GM21360 (cell line): ENCODE results near the gene STX18.
"Not testable (repeated sequence)": the region's sequence is repeated elsewhere in the genome, so short reads cannot be mapped to it uniquely, and the experiment has no call there.

ENCODE experiments used
- ATAC-seq: cut with Tn5 transposase; IDR thresholded peaks from one replicate; pipeline ENCODE4 v1.9.1; 2021; ENCODE audit warnings: mild to moderate bottlenecking, moderate library complexity; ENCODE audit not compliant: unreplicated experiment

The STX18 gene

DNA sequence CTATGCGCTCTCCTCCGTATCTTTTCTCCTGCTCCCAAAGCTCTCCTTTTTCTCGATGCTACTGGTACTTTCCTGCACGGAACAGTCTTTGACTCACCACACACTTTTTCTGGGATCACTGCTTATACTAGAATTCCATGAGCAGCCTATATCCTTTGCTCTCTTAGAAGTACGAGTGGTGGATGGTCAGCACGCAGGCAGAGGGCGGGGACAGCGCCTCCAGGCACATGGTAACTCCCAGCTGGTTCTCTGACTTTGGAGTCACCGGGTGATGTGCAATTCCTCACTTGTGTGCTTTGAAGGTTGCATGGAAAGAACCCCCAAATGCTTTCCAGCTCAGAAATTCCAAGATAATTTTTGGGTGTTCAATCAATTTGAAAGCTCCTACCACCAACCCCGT is 56.0 kb downstream of the STX18 start:
- ATAC-seq, result no peak

DNA sequence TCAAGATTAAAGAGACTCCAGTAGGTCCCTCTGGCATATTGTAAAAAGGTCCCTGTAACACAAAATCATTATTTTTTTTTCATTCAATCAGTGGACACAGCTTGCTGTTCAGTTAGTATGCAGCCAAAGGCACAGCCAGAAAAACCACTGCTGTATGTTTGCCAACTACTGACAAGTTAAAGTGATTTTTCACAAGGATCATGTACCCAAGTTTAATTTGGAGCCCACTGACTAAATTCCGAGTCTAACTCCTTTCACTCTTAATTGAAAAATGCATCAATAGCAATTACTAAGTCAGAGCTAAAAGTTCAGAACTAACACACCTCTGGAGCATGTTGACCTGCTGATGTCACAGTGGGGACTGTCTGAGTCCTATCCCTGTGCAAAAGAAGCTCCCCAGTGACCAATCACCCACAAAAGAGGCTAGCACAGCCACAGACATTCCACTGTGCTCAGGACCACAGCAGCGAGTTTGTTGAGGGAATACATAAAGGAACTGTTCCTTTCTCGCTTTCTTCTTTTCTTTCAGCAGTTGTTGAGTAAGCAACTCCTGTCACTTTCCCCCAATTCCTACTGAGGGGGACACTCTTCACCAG is 60.4 kb downstream of the STX18 start:
- ATAC-seq, result no peak

DNA sequence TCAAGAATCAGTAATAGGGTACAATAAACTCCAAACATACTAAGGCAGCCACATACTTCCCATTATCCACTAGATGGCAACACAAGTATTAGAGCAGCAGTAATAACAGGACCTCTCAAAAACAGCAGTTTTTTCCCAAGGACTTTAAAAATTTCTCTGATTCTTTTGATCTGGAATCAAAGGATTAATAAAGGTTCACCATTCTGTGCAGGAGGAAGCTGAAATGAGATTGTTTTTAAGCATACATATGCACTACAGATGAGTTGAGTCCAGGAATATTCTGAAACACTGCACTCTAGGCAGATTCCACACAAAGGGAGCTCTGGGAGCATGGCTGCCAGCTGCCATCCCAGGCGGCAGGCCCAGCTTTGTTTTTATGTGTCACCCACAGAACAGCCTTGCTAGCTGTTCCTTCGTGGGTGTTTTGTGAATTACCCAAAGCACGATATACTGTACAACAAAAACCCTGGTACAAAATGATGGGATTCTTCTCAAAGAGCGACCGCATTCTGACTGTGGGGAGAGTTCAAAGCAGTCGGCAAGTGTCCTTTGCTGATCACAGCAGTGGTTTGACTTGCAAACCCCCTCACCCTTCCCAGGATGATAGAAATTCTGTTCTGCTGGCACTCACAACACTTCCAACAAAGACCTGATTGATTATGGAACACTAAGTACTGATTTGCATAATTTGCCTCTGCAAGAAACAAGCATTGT is 61.0 kb downstream of the STX18 start:
- no peak for ATAC-seq

DNA sequence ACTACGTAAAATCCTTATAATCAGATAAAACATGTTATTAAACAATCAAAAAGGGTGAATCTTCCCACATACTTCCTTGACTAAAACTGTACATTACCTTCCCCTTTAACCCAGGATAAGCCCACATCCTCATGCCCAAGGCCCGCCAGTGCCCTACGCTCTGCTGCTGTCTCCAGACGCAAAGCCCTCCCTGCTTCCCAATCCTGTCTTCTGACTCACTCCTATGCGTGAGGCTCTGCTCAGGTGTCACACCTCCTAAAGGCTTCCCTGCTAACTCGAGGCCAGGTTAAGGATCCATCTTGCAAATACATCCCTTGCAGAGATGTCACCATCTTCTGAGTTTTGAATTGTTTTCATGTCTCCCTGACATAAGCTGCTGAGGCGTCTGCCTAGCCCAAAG is 61.6 kb downstream of the STX18 start:
- no peak for ATAC-seq

DNA sequence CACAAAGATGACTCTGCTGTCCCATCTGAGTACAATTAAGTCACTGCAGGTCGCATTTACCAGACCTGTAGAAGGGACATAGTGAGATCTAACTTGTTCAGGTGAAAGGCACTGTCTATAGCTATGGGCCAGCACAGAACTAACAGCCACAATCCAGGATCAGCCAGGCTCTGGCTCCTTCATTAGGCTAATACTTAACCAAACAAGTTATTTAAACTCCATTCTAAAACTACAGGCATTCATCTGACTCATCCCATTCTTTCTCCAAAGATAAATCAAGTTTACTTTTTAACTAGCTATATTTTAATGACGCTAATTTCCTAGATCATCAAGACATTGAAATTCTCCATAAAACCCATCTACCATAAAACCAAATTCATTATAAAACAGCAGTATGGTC is 62.5 kb downstream of the STX18 start:
- ATAC-seq, result no peak

DNA sequence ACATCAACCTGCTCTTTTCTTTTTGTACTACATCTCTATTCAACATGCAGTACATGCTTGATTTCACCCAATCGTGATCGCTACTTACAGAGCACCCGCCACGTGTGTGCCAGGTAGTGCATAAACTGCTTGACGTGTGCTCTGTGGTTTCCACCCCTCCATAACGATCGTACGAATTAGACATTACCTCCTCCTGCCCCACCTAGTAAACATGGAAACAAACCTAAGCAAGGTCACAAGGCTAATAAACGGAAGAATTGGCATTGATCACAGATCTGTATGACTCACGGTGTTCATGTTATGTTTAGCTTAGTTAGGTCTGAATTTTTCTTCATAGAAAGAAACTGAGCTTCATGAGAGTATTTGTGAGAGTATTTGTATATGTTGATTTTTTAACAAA is 64.1 kb downstream of the STX18 start:
- no peak for ATAC-seq

DNA sequence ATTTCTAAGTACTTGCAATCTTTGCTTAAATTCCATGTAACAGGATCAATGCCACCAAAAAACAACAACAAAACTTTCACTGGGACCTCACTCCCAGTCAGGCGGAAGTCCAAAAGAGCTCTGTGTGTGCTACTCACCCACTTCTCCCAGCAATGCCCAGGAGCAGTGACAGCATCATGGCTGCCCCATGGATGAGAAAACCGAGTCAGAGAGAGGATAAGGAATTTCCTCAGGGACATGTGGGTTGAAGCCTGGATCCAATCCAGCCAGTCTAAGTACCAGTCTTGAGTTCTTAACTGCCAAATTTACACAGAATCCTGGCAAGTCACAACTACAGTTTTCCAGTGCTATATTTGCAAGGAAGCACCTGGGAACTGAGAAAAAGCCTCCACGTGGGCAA is 64.5 kb downstream of the STX18 start:
- no peak for ATAC-seq

DNA sequence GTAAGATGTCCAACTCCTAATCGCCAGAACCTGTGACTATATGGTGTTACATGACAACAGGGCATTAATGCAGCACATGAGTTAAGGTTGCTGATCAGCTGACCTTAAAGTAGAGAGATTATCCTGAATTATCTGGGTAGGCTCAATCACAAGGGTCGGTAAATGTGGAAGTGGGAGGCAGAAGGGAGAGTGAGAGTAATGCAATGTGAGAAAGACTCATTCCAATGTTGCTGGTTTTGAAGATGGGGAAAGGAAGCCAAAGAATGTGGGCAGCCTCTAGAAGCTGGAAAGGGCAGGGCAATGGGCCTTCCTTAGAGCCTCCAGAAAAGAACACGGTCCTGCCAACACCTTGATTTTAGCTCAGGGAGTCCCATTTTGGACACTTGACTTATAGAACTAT is 67.4 kb downstream of the STX18 start:
- ATAC-seq, result no peak

DNA sequence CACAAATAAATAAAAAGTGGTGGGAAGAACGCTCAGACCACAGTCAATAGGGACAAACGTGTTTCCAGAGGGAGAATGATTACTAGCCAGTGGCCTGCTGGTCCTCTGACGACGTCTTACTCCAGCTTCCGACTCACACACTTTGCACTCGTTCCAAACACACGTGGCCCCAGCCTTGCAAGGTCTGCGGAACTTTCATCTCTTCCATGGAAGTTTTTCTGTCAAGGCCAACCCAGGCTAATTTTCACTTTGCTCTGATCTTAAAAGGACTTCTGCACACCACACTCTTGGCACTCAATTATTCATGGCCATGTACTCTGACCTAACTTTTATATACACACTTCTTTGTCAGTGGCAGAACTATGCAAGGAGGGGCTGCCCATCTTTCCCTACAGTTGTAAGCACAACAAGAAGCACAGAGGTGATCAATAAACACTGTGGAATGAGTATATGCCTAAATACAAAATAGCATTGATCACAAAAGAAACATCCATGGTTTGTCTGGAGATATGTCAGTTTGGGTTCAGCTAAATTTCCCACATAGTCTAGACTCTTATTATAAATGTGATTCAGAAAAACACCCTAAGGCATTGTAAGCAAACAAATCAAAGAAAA is 69.4 kb downstream of the STX18 start:
- no peak for ATAC-seq

DNA sequence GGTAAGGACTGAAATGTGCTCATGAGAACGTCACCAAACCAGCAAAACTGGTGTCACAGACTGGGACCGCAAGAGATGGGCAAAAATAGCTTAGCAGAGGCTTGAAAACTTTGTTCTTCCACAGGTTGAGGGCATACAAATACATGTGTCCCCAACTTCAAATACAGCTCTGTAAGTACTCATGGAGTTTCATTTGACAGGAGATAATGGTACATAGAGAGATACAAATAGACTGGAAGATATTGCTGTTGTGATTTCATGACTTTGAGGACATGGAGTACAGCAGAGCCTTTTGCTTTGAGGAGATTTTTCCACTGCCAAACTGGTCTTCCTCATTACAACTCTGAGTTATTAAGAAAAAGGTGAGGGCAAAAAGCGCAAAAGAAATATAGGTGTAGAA is 70.7 kb downstream of the STX18 start:
- no peak for ATAC-seq

DNA sequence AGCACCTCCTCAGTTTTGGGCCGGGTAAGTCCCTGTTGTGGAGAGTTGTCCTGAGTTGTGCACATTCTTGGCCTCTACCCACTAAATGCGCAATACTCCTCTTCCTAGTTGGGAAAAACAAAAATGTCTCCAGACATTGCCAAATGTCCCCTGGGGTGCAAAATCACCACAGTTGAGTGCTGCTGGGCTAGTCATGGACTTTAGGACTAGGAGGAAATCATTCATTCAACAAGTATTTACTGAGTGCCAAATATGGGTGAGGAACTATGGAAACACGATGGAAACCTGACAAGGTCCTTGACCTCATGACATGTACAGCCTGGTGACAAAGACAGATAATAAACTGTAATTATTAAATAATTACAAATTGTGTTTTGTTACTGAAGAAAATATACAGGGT is 71.6 kb downstream of the STX18 start:
- ATAC-seq, result no peak

DNA sequence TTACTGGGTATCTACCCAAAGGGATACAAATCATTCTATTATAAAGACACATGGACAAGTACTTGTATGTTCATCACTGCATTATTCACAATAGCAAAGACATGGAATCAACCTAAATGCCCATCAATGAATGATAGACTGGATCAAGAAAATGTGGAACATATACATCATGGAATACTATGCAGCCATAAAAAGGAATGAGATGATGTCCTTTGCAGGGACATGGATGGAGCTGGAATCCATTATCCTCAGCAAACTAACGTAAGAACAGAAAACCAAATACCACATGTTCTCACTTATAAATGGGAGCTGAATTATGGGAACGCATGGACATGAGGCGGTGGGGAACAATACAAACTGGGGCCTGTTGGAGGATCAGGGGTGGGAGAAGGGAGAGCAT is 76.6 kb downstream of the STX18 start:
- ATAC-seq, result not testable (repeated sequence)

DNA sequence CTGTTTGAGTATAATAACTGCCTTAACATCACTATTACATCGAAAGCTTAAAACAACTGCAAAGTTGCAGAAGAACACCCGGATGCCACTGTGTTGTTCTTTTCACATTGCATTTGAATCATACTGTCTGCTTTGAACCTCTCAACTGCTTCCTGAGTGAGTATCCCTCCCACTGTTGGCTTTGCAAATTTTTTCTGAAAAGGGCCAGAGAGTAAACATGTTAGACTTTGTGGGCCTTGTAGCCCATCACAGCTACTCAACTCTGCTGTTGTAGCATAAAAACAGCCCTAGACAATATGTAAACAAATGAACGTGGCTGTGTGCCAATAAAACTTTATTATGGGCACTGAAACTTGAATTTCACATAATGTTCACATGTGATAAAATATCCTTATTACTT is 78.9 kb downstream of the STX18 start:
- ATAC-seq, result no peak

DNA sequence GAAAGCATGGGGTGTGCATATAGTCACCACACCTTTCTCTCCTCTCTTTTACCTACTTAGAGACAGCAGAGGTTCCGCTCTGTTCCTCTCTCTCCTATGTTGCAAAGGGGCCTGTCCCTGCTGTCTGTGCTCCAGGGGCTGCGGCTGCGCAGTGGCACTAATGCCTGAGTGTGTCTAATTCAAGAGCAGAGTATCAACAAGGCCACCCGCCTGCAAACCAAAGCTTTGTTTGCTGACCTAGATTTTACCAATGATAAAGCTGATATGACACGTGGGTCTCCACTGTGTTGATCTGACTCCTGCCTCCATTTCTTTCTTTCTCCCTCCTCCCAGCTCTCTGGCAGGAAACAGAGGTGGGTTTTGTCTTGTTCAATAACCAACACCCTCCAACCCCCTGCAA is 80.0 kb downstream of the STX18 start:
- no peak for ATAC-seq

DNA sequence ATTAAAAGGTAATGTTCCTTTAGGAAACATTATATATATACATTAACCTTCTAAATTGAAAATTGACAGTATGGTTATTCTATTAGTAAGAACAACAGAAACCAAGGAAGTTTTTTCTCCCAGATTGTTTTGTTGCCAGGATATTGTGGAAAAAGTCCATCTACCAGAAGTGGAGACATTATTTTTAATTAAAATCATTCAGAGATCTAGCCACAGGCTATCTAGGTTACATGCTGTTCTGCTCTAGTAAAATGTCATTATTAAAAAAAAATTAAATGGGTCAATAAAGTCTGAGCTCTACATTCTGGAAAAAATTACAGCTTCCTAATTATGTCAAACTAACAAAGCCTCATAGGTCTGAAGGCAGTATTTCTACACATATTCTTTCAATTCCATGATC is 80.7 kb downstream of the STX18 start:
- ATAC-seq, result no peak

DNA sequence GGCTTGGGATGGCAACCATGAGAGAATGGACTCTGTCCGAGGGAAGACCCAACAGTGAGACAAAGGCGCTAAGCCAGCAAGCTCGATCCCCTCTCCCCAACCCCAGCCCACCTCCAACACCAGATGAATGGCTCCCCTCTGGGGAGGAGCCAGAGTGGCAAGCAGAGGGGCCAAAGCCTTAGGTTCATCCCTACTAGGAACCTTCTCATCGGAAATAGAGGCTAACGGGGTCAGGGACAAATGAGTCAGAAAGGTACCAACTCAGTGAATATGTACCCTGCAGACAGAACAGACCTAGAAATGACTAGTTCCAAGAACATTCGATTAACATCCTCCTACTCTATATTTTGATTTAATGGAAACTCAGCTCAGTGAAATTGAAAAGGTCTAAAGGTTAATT is 81.1 kb downstream of the STX18 start:
- ATAC-seq, result no peak

DNA sequence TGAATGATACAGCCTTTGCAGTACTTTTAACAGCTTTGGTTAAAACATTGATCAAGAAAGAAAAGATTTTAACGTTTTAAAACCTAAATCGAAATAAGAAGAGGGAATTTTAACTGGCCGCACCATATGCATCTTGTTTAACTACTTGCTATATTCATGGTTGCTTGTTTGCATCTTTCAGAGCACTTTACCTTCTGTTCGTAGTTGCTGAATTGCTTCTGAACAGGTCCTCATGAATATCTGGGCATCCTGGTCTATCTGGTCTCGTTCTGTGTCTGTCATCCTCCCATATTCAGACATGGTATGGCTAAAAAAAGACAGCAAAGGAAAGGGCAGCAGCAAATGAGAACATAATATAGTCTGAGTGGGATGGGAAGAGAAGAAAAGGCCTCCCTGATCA is 82.7 kb downstream of the STX18 start:
- ATAC-seq, result no peak

DNA sequence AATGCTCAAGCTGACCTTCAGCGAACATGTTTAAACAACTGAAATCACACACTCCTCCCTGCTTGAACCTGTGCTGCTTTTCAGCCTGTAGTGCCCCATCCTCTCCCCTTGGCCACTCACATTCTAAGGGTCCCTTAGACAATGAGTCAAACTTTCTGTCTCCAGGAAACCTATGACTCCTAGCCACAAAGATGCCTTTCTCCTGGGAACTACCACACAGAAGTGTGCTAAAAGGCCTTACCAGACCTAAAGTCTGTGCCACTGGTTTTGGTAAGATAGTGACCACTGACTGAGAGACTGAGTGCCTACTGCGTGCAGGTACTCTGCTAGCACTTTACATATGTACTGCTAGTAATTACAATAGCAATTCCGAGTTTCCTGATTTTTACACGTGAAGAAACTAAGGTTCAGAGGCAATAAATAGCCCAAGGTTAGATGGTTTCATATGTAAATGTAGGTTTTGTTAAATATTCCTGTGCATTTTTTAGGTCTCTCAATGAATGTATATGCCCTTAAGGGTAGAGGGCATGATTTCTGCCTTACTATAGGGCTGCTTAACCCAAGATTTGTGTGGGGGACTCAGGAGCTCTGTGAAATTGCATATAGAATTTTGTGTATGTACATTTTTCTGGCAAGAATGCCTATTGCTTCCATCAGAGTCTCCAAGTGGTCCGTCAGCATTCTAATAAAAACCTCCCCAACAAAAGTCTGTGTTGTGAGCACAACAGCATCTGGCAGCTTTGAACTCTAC is 83.9 kb downstream of the STX18 start:
- no peak for ATAC-seq

DNA sequence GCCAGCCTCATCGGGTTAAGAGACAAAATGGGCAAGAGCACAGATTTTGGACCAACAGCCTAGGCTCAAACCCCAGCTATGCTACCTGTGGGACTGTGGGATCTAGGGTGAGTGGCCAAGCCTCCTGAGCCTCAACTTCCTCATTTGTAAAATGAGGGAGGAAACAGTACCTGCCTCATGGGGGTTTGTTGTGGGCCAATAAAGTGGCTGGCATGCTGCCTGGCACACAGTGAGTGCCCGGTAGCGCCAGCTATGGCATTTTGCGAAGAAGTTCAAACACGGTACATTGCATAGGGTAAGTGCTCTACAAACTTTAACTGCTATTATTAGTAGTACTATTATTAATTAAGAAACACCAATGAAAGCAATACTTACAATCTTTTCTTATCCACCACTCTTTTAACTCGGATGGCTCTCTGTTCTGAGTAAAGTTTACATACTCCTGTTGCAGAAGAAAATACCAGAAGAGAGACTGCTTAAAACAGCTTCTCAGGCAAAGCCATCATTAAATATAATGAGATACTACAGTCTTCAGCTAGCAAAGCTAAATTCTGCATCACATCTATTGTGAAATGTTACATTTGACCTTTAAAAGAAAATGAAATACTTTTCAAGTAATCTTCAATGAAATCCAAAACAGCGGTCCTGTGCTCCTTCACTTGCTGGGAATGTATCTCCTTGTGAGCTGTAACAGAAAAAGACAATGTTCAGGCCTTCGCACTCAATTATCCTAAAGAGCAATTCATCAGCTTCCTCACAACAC is 84.9 kb downstream of the STX18 start:
- ATAC-seq, result no peak

DNA sequence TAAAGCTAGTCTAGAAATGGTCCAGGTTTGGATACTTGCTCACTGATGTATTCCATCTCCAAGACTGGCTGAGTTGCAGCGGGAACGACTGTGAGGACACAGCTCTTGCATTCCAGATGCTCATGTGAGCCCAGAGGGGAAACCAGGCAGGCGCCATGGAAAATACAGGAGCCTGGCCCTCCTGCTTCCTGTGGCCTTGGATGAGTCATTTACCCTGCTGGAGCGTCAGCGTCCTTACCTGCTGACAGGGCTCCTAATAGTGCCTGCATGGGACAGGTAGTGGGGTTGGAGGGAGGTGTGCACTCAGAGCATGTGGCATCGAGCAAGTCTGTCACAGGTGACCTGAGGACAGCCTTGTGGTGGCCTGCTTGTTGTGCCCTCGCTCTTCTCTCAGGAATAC is 85.5 kb downstream of the STX18 start:
- no peak for ATAC-seq

DNA sequence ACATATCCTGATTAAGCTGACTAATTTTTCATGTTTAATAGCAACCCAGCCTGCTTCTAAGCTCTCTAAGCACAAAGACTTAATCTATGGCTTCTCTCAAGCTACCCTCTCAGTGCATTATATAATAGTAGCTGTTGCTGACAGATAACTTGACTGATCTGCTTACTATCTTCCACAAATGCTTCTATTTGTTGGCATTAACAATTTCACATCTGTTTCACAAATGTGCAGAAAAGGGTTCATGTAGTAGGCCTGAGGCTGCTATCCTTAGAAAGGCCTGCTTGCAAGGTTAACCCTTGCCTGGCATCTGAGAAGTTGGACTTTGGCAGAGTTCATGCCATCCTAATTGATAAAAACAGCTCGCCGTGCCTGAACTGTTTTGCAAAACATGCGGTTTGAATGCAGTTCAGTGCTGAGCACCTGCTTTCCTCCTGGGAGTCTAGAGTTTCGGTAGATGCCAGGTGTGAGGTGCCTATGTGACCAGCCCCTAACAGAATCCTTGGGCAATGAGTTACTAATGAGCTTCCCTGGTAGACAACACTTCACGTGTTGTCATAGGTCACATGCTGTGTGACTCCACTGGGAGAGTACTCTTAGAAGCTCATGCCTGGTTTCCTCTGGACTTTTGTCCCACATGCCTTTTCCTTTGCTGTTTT is 86.5 kb downstream of the STX18 start:
- ATAC-seq, result peak; percentile 60
